ENCODE results near the gene GMFB. TPM values are rescaled to one million over a fixed set of nuclear protein-coding genes. Genes with fewer than 3 reads are reported as not detected.

Gene GMFB
- total RNA-seq, 1 experiment from 2014 or later, result 79.2 TPM

DNA sequence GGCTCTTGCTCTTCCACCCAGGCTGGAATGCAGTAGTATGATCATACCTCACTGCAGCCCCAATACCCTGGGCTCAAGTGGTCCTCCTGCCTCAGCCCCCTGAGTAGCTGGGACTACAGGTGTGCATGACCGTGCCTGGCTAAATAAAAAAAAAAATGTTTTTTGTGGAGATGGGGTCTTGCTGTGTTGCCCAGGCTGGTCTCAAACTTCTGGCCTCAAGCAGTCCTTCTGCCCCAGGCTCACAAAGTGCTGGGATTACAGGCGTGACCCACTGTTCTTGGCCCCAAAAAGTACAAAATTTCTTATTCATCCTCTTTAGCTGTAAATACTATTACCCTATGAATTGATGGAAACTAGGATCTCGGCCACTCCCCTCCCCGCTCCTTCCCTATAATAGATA, 35.6 kb upstream of the GMFB start:
- WGBS (ENCODE audit: extremely low coverage, insufficient read length, low lambda C conversion rate), result no CpG with 5 or more reads among the region's 4 CpGs
- Histone ChIP-seq H3K27ac (ENCODE audit: insufficient read length, low read depth, low read length) (no peak overlapping the region), H3K4ac (ENCODE audit: low read depth, low read length) (no peak overlapping the region), H3K9ac (ENCODE audit: extremely low read depth, insufficient read length, low read length) (no peak overlapping the region), H4K20me1 (ENCODE audit: control insufficient read depth, insufficient read depth, insufficient read length) (no peaks in the 10 kb centered on the region), H2BK5ac (ENCODE audit: insufficient read length, low read length) (no peak overlapping the region), H3K9me3 (ENCODE audit: control insufficient read depth, low read depth, low read length) (no peaks in the 10 kb centered on the region), H3K14ac (ENCODE audit: insufficient read depth, low read length) (no peak overlapping the region), H3K4me1 (ENCODE audit: insufficient read depth, low read length) (no peaks in the 10 kb centered on the region), H3K23ac (ENCODE audit: insufficient read length, low read depth, low read length) (no peak overlapping the region), H3K79me2 (ENCODE audit: insufficient read depth, low read length) (no peaks in the 10 kb centered on the region), H3T11ph (ENCODE audit: low read length) (no peak overlapping the region), H4K5ac (ENCODE audit: insufficient read length, low read depth, low read length) (no peak overlapping the region), H2BK120ac (ENCODE audit: low read depth, low read length, poor library complexity, severe bottlenecking) (no peak overlapping the region), H2AK5ac (ENCODE audit: insufficient read length, low read length) (no peak overlapping the region), H3K56ac (ENCODE audit: insufficient read length, low read depth, low read length) (no peak overlapping the region), H2BK12ac (ENCODE audit: insufficient read length, low read depth, low read length) (no peak overlapping the region), H3K18ac (ENCODE audit: insufficient read length, low read depth, low read length) (no peak overlapping the region), H3K79me1 (ENCODE audit: insufficient read depth, low read depth, low read length, poor library complexity, severe bottlenecking) (peaks cover 4% of the 10 kb centered on the region), H2BK15ac (ENCODE audit: low read depth, low read length) (no peak overlapping the region), H3K23me2 (ENCODE audit: insufficient read length, low read depth, low read length, poor library complexity, severe bottlenecking) (no peaks in the 10 kb centered on the region), H2AFZ (ENCODE audit: low read length) (no peak overlapping the region), H3K4me2 (ENCODE audit: insufficient read depth, insufficient read length, low read length) (no peak overlapping the region), H3K27me3 (ENCODE audit: insufficient read depth, low read length) (no peaks in the 10 kb centered on the region), H4K8ac (replicated peaks; ENCODE audit: insufficient read length, low read depth, low read length) (no peak overlapping the region), H4K91ac (ENCODE audit: insufficient read length, low read depth, low read length) (no peak overlapping the region), H2BK20ac (ENCODE audit: low read depth, low read length, poor library complexity, severe bottlenecking) (no peak overlapping the region)
- no peak for DNase-seq
- H3K4me3 Mint-ChIP-seq, result no peak overlapping the region
- H3K9me3 Mint-ChIP-seq, result no peaks in the 10 kb centered on the region
- peaks cover 8 to 34% (median 30%) of the 10 kb centered on the region in 3 experiments; a peak in 6 of 7 replicates for H3K36me3 Mint-ChIP-seq (ENCODE audit: insufficient read depth in 1 of 3, low read depth in 3 of 3)
- TF ChIP-seq CTCF (conservative IDR thresholded peaks at IDR 0.05), result no peak
- H3K27ac Mint-ChIP-seq, result no peak overlapping the region
- no peaks in the 10 kb centered on the region for H3K27me3 Mint-ChIP-seq (ENCODE audit: low read depth)
- H3K4me1 Mint-ChIP-seq, result no peaks in the 10 kb centered on the region
